Fibroblast of lung (primary cell): ENCODE data around the gene MACROD2. TPM values are rescaled to one million over a fixed set of nuclear protein-coding genes. Genes with fewer than 3 reads are reported as not detected.

Source experiments
- DNase-seq, 2 donors: peaks; one replicate each; pipeline versions ENCODE4 v3.0.0 to v3.0.0-alpha.2; 2010; ENCODE audit warnings: low read depth in 2 of 2
- H2AFZ ChIP-seq: 2 replicates; pipeline ENCODE4 v1.5.1; 2012; ENCODE audit warnings: low read length, control low read depth, inconsistent platforms
- H3K27ac ChIP-seq: 2 replicates; pipeline ENCODE4 v1.5.1; 2011; ENCODE audit warnings: low read length, control low read depth; ENCODE audit not compliant: insufficient read depth
- H3K27me3 ChIP-seq: 2 replicates; pipeline ENCODE4 v1.5.1; 2011; ENCODE audit warnings: mild to moderate bottlenecking, low read length; ENCODE audit not compliant: control insufficient read depth, insufficient read depth
- H3K36me3 ChIP-seq: 2 replicates; pipeline ENCODE4 v1.5.1; 2011; ENCODE audit warnings: low read length; ENCODE audit not compliant: control insufficient read depth, insufficient read depth
- H3K4me1 ChIP-seq: 2 replicates; pipeline ENCODE4 v1.5.1; 2011; ENCODE audit warnings: low read length; ENCODE audit not compliant: control insufficient read depth, insufficient read depth; ENCODE audit errors: extremely low read depth
- H3K4me2 ChIP-seq: 2 replicates; pipeline ENCODE4 v1.5.1; 2011; ENCODE audit warnings: low read length, control low read depth; ENCODE audit not compliant: insufficient read depth; ENCODE audit errors: extremely low read depth
- H3K4me3 ChIP-seq, 4 experiments: fragments of 200-600 bp in 1 of 4; sonication (generic) in 1 of 4; replicated peaks in 1 of 4; 2 replicates each; pipeline ENCODE4 v1.5.1; 2011 to 2016; ENCODE audit warnings: low read length in 4 of 4, low read depth in 3 of 4, mild to moderate bottlenecking in 3 of 4, control low read depth in 2 of 4, inconsistent platforms in 1 of 4, mixed read lengths in 1 of 4; ENCODE audit not compliant: insufficient read depth in 1 of 4; ENCODE audit errors: control extremely low read depth in 1 of 4
- H3K79me2 ChIP-seq: 2 replicates; pipeline ENCODE4 v1.5.1; 2012; ENCODE audit warnings: mild to moderate bottlenecking, low read length, inconsistent platforms; ENCODE audit not compliant: control insufficient read depth, insufficient read depth
- H3K9ac ChIP-seq: 2 replicates; pipeline ENCODE4 v1.5.1; 2011; ENCODE audit warnings: mild to moderate bottlenecking, low read length, control low read depth; ENCODE audit not compliant: insufficient read depth
- H3K9me3 ChIP-seq: 2 replicates; pipeline ENCODE4 v1.5.1; 2012; ENCODE audit warnings: low read depth, low read length; ENCODE audit not compliant: control insufficient read depth, insufficient read depth
- H4K20me1 ChIP-seq: 2 replicates; pipeline ENCODE4 v1.5.1; 2011; ENCODE audit warnings: low read length; ENCODE audit not compliant: control insufficient read depth, insufficient read depth; ENCODE audit errors: extremely low read depth
- CTCF ChIP-seq, 2 donors: IDR thresholded peaks in 1 of 2; conservative IDR thresholded peaks in 1 of 2; 1 replicate in 1 of 2; 2 replicates in 1 of 2; pipeline ENCODE4 v1.5.1; 2011 to 2012; ENCODE audit warnings: low read length in 2 of 2, control low read depth in 1 of 2, inconsistent platforms in 1 of 2, low read depth in 1 of 2, mild to moderate bottlenecking in 1 of 2
- EZH2 ChIP-seq: IDR thresholded peaks from 2 replicates; pipeline ENCODE4 v1.5.1; 2012; ENCODE audit warnings: low read length, control low read depth, mild to moderate bottlenecking; ENCODE audit errors: missing control alignments
- polyA plus RNA-seq, 2 donors: library from polyadenylated mRNA; depleted of rRNA in 1 of 2; stranded (reverse) in 1 of 2; unstranded in 1 of 2; fragments of >200 nt; gene quantifications; 2 replicates each; pipeline ENCODE4 v1.2.1, GENCODE V29; 2011 to 2012; ENCODE audit warnings: missing spikeins in 1 of 2
- total RNA-seq: library from RNA; depleted of rRNA; stranded (reverse); fragments of >200 nt; gene quantifications from 2 replicates; pipeline ENCODE4 v1.2.1, GENCODE V29; 2014

The MACROD2 gene
- total and polyA plus RNA-seq, 2 donors (not counting 1 experiment from before 2014, with no cell fraction given), result 0.54 to 1.7 TPM

- Histone ChIP-seq H3K27me3 (no peaks in the 10 kb centered on the region), H3K9ac (no peak overlapping the region), H3K4me1 (no peaks in the 10 kb centered on the region), H3K4me2 (no peak overlapping the region), H3K79me2 (no peaks in the 10 kb centered on the region), H3K27ac (no peak overlapping the region), H3K9me3 (no peaks in the 10 kb centered on the region), H2AFZ (no peak overlapping the region), H3K36me3 (no peaks in the 10 kb centered on the region), H4K20me1 (no peaks in the 10 kb centered on the region), H3K4me3 (no peak overlapping the region)
- TF ChIP-seq EZH2 (no peak), CTCF (conservative IDR thresholded peaks at IDR 0.05 in 1 of 2, IDR thresholded peaks at IDR 0.05 in 1 of 2; ENCODE audit: low read depth in 1 of 2, low read length in 2 of 2) (no peak)
- DNase-seq, result no peak
Observed at GRCh38 chr20:14861028-14861699, 865.8 kb downstream of the MACROD2 start.

DNA sequence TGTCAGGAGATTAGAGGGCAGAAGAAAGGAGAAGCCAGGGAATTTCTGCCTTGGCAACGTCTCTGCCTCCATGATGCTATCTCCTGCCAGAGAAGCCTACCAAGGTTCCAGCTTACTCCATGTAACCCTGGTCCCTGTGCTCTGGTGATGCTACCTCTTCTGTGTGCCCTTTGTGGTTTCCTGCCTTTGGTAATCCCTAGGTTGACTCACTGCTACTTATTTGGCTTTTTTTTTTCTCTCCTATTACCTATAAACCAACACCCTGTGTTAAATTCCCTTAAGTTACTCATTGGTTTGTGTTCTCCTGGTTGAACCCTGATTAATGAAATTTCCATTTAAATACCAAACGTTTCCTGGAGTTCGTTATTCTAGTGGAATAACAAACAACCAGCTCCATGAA, 869.9 kb downstream of the MACROD2 start:
- no peak overlapping the region for H3K27ac ChIP-seq
- DNase-seq, result peak in 1 of 2 donors; percentile 14

DNA sequence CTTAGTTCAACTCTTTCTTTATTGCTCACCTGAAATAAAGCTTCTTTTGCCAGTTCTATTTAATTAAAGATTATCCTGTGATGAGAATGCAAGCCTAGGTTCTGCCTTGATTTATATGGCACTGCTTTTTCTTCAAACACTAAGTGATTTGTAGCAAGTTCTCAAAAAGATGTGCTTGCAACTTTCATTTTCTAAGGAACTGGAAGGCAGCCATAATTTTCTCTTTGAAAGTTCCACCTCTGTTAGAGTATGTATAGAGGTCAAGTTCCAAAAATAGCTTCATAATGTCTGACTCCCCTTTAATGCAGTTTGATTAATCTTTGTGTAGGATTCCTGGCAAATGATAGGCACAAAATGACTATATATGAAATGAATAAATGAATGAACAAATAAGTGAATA, 870.4 kb downstream of the MACROD2 start:
- Histone ChIP-seq H3K4me1 (no peaks in the 10 kb centered on the region), H3K9me3 (no peaks in the 10 kb centered on the region), H3K4me2 (no peak overlapping the region), H3K36me3 (no peaks in the 10 kb centered on the region), H4K20me1 (no peaks in the 10 kb centered on the region), H3K79me2 (no peaks in the 10 kb centered on the region), H2AFZ (no peak overlapping the region), H3K9ac (no peak overlapping the region), H3K27ac (no peak overlapping the region), H3K4me3 (no peak overlapping the region), H3K27me3 (no peaks in the 10 kb centered on the region)
- TF ChIP-seq EZH2 (no peak), CTCF (conservative IDR thresholded peaks at IDR 0.05 in 1 of 2, IDR thresholded peaks at IDR 0.05 in 1 of 2; ENCODE audit: low read depth in 1 of 2, low read length in 2 of 2) (no peak)
- no peak for DNase-seq

More for the DNA sequence above, 869.9 kb downstream of the MACROD2 start:
- no peak overlapping the region for H2AFZ ChIP-seq
- H3K79me2 ChIP-seq, result no peaks in the 10 kb centered on the region
- H3K27me3 ChIP-seq, result no peaks in the 10 kb centered on the region
- TF ChIP-seq CTCF (conservative IDR thresholded peaks at IDR 0.05 in 1 of 2, IDR thresholded peaks at IDR 0.05 in 1 of 2; ENCODE audit: low read depth in 1 of 2, low read length in 2 of 2) (no peak), EZH2 (no peak)
- H3K9ac ChIP-seq, result no peak overlapping the region
- H3K4me2 ChIP-seq, result no peak overlapping the region
- no peaks in the 10 kb centered on the region for H3K9me3 ChIP-seq
- H3K4me1 ChIP-seq, result no peaks in the 10 kb centered on the region
- H3K36me3 ChIP-seq, result no peaks in the 10 kb centered on the region
- no peaks in the 10 kb centered on the region for H4K20me1 ChIP-seq
- H3K4me3 ChIP-seq, result no peak overlapping the region
